GM21723 (cell line): ENCODE results near the gene CIPC.

ENCODE experiments used
- ATAC-seq: cut with Tn5 transposase; IDR thresholded peaks from one replicate; pipeline ENCODE4 v1.9.1; 2021; ENCODE audit warnings: mild to moderate bottlenecking, moderate library complexity; ENCODE audit not compliant: unreplicated experiment

The CIPC gene, protein sequence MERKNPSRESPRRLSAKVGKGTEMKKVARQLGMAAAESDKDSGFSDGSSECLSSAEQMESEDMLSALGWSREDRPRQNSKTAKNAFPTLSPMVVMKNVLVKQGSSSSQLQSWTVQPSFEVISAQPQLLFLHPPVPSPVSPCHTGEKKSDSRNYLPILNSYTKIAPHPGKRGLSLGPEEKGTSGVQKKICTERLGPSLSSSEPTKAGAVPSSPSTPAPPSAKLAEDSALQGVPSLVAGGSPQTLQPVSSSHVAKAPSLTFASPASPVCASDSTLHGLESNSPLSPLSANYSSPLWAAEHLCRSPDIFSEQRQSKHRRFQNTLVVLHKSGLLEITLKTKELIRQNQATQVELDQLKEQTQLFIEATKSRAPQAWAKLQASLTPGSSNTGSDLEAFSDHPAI

GRCh38 chr14:77097700-77098528 lies at the start of gene CIPC:
Gene CIPC (plus strand): TSS chr14:77098258. CDS start chr14:77105709, 7,451 bp downstream.
- ATAC-seq, result peak; percentile 89

GRCh38 chr14:77051116-77051515 lies 46.9 kb upstream of the CIPC start:
- ATAC-seq, result no peak

- ATAC-seq, result no peak
These were observed 45.6 kb upstream of the CIPC start for GRCh38 chr14:77052281-77053044.

DNA sequence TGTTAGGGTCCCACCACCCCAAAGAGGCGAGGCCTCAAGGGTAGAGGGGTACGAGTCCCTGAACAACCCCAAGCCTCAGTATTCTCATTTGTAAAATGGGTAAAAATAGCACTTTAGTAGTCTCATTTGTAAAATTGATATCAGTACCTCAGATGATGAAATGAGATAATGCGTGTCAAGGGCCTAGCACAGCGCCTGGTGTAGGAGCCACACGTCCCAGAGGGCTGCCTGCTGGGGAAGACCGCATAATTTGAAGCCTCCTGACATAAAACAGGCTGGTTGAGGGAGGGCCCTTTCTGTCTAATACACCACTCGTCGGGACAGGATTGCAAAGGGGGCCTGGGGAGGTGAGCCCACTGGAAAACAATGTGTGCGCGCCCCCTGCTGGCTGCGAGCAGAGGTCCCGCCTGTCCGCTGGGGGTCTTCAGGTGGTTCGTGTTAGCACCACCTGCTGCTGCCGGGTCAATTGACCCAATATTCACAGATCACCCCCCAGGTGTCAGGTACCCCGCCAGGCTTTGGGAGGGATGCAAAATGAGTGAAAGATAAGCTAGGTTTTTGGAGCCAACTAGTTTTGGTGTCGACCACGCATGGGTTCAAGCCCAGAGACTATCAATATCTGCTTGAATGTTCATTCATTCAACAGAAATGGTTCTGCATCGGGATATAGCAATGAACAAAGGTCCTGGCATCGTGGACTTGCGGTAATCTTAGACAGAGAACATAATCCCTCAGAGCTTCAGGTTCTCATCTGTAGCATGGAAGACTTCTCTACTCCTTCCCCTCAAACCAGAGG lies 44.8 kb upstream of the CIPC start:
- no peak for ATAC-seq

DNA sequence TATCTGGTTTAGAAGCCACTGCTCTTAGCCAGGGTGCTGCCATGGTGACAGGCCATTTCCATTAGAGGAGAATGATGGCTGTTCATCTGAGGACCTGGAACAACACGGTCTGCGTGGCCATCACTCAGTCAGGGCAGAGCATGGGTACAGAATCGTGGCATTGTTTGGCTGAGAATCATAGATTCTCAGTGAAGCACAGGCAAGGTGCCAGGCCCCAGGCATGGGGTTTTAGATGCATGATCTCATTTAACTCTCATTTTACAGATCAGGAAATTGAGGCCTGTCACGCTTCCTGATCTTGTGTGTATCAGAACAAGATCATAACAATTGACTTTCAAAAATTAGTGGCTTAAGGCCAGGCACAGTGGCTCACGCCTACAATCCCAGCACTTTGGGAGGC lies 42.8 kb upstream of the CIPC start:
- no peak for ATAC-seq

DNA sequence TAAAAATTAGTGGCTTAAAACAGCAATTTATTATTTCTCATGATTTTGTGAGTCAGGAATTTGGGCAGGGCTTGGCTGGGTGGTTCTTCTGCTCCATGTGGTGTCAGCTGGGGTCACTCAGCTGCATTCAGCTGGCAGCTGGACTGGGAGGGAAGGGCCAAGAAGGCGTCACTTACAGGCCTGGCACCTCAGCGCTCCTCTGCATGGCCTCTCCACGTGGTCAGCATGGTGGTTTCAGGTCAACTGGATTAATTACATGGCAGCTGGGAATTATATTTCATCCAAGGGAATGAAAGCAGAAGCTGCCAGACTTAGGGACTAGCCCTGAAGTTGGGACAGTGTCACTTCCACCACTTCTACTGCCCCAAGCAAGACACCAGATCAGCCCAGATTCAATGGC lies 42.1 kb upstream of the CIPC start:
- no peak for ATAC-seq

GRCh38 chr14:77058117-77058516 lies 39.9 kb upstream of the CIPC start:
- no peak for ATAC-seq

DNA sequence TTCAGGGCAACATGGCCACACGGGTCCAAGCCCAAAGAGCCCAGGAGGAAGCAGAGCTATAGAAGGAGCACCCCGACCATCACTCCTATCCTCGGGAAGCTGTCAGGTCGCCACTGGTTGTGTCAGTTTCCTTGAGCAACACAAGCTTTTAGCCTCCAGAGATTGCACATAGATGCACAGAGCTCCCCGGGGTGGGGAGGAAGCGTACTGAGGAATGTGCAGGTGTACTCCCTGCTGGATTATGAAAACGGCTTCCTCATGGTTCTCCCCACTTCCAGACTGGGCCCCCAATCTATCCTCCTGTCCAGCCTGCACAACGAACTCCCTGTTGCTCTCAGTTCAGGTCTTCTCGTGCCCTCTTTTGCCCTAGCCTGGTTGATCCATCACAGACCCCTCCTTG lies 39.3 kb upstream of the CIPC start:
- ATAC-seq, result no peak

DNA sequence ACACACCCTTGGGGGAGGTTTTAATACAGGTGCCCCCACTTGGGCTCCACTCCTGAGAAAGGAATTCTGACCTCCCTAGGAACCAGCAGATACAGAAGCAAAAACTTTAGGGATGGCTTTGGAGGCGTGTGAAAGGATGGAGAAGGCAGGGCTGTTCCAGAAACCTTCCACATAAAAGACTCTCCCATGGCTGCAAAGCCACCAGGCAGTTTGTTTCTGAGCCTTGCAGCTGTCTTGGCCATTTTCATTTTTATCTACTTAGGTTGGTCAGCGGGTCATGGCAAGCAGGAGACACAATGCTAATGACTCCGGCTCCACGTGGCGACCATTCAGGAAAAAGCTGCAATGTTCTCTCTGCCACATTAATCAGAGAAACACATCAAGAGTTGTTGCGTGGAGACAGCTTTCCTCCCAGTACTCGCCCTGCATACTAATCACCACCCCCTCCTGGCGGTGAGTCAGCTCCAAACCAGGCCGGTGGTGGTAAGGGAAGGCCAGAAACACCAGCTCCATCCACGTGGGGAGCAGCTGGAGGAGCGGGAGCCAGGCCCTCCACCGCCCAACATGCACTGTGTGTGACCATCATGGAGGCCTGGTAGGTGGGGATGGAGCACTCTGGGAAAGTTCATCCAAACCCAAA lies 38.7 kb upstream of the CIPC start:
- no peak for ATAC-seq

DNA sequence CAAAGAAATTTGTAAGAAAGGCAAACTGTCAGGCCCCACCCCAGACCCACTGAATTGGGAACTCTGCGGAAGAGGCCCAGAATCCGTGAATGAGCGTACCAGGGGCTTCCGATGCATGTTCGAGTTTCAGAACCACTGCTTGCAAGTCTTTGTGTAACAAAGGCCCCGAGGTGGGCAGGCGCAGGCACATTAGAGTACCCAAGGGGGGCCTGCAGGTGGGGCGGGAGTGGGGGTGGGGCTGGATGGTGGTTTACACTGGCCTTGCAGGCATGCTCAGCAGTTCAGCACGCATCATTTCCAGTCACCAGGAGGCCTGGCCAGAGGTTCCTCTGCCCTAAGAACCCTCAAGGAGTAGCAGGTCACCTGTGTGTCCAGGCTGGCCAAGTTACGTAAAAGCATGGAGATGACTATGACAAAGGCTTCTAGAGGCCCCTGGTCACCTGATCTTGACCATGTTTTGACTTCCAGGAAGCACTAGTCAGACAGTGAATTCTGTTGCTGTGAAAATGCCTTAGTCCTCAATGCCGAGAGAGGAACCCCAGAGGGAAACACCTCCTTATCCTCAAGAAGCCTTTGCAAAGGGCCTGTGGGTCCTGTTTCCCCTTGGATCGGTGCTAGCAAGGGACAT lies 36.3 kb upstream of the CIPC start:
- ATAC-seq, result no peak

GRCh38 chr14:77062261-77062660 lies 35.8 kb upstream of the CIPC start:
- ATAC-seq, result no peak

- no peak for ATAC-seq
These were observed 34.4 kb upstream of the CIPC start for GRCh38 chr14:77063571-77064171.

GRCh38 chr14:77064521-77065178 lies 33.4 kb upstream of the CIPC start:
- ATAC-seq, result no peak

DNA sequence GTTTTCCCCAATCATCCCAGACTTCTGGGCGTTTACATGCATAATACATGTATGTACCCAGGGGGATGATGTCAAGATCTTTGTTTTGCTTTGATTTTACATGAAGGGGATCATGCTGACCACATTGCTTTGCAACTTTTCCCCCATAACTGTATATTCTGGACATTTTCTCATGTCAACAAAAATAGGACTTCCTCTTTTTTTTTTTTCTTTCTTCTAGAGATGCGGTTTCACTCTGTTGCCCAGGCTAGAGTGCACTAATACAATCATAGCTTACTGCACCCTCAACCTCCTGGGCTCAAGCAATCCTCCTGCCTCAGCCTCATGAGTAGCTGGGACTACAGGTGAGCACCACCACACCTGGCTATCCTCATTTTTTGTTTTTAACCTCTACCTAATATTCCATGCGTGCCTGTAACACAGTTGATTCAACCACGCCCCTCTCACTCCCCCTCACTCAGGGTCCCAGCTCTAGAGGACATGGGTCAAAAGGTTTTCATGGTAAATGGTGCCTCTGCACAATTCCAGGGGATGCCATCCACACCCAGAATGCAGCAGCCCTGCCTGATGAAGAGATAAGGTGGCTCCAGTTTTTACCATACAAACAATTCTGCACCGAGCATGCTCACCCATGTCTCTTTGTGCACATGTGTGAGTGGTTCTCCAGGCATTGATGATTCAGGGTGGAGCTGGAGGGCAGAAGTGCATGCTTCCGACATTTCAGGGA lies 32.0 kb upstream of the CIPC start:
- no peak for ATAC-seq

GRCh38 chr14:77066578-77067172 lies 31.4 kb upstream of the CIPC start:
- no peak for ATAC-seq

DNA sequence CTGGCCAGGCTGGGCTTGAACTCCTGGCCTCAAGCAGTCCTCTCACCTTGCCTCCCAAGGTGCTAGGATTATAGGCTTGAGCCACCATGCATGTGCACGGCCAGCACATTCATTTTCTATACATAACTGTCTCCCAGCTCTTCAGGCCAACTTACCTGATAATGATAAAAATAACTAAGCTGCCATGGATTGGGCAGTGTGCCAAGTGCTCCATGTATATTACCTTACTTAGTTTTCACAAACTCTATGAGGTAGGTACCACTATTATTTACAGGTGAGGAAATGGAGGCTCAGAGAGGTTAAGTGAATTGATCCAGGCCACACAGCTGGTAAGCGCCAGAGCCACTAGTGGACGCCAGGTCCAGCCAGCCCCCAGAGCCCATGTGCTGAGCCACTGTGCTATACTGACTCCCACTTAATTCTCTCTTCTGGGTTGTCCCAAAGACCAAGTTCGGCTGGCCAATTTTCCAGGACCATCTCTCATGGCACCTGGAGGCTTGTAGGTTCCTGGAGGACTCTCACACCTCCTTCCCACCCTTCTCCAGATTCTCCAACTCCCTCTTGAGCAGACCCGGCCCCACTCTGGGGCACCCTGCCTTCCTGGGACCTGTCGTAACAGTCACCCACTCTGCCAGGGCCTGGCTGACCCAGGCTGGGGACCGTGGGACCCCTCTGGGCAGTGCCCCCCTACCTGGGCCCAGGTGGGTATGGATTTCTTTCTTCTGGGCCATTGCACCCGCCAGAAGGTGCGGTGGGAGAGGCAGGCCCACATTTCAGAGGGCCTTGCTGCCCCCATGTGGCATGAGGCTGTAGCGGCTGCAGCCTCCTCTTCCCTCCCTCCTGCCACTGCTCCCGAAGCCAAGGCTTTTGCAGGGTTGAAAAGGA lies 30.2 kb upstream of the CIPC start:
- no peak for ATAC-seq
